ENCODE results near the gene GLB1L3. TPM values are rescaled to one million over a fixed set of nuclear protein-coding genes. Genes with fewer than 3 reads are reported as not detected.

Gene GLB1L3
- total RNA-seq, 4 donors from 2014 or later = 7.5 to 18.5 (median 8.9) TPM

DNA sequence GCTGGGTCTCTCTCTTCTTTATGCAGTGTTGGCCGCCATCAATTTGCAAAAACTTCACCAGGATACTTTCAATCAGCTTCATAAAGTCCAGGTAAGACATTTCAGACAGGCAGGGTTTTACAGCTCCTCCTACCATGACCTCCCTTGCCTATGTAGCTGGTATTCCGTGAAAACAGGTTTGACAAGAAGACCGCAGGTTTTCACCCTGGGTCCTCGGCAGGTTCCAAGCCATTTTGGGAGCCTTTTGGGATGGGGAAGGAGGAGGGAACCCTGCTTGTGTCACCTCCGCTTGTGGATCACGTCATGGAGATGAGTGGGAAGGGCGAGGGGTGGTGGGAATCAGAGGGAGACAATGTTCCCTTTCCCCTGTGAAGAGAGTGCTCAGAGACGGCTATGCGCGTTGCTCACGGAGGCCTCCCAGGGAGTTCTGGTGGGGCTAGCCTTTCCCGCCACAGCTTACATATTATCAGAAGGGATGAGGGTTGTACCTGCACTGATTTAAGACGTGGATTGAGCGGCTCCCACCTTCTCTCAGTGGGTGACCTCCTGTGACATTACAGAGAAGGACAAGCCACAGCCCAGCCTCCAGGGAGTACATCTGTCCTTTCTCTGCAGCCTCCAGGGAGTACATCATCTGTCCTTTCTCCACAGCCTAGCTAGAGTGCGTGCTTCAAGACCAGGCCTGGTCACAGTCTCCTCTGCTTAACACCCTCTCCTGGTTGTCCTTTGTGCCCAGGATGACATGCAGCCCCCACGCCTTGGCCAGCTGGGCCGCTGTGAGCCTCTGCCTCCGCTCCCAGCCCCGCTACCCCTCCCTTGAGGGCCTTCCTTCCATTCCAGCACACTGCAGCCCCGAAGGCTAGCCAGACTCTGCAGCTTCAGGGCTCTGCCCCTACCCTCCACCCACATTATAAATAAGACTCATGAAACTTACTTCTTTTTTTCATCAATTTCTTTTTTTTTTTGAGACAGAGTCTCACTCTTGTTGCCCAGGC lies 17.2 kb downstream of the GLB1L3 start:
- DNase-seq (ENCODE audit: low spot score in 2 of 2) = peak in 1 of 2 donors; percentile 49
- intact Hi-C loops (cut with DNase I; ENCODE audit: low total_unique reads) = no loop called here
- H3K4me3 ChIP-seq (ENCODE audit: low read depth, poor library complexity, severe bottlenecking) = no peak overlapping the region
- 75 to 81% methylated on average over 20 of the region's 20 CpGs for WGBS, 2 donors
- TF ChIP-seq, protein P1, sequence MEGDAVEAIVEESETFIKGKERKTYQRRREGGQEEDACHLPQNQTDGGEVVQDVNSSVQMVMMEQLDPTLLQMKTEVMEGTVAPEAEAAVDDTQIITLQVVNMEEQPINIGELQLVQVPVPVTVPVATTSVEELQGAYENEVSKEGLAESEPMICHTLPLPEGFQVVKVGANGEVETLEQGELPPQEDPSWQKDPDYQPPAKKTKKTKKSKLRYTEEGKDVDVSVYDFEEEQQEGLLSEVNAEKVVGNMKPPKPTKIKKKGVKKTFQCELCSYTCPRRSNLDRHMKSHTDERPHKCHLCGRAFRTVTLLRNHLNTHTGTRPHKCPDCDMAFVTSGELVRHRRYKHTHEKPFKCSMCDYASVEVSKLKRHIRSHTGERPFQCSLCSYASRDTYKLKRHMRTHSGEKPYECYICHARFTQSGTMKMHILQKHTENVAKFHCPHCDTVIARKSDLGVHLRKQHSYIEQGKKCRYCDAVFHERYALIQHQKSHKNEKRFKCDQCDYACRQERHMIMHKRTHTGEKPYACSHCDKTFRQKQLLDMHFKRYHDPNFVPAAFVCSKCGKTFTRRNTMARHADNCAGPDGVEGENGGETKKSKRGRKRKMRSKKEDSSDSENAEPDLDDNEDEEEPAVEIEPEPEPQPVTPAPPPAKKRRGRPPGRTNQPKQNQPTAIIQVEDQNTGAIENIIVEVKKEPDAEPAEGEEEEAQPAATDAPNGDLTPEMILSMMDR (IDR thresholded peaks at IDR 0.05) = no peak
- no peak for TF ChIP-seq POLR2A (IDR thresholded peaks at IDR 0.05)

DNA sequence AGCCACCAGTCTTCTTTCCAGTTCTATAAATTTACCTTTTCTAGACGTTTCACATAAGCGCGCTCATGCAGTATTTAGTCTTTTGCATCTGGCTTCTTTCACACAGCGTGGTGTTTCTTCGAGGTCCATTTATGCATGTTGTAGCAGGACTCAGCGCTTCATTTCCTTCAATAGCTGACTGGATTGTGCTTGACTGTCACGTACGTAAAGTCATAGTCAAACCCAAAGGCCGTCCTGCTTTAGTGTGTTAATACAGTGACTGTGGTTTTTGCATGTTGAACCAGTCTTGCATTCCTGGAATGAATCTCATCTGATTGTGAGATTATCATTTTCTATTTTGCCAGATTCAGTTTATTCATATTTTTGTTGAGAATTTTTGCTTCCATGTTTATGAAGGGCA lies 18.5 kb downstream of the GLB1L3 start:
- TF ChIP-seq POLR2A (IDR thresholded peaks at IDR 0.05) = no peak
- TF ChIP-seq, protein P1 (IDR thresholded peaks at IDR 0.05) = no peak
- no peak overlapping the region for H3K4me3 ChIP-seq (ENCODE audit: low read depth, poor library complexity, severe bottlenecking)
- WGBS, 2 donors = 89 to 91% methylated on average over 9 of the region's 9 CpGs
- no peak for DNase-seq (ENCODE audit: low spot score in 2 of 2)
- intact Hi-C loops (cut with DNase I; ENCODE audit: low total_unique reads) = no loop called here

DNA sequence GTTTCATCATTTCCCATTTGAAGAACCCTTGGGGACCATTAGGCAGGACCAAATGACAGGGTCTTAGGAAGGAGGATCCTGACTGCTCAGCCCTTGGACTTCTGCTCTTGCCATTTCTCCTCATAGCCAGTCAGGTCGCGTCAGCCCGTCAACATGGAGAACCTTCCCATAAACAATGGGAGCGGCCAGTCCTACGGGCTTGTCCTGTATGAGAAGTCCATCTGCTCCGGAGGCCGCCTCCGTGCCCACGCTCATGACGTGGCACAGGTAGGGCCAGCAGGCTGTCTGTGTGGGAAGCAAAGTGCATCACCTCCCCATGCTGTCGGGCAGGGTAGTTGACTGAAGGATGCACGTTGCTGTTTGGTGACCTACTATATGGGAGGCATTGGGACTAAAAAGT lies 36.0 kb downstream of the GLB1L3 start:
- H3K4me3 ChIP-seq (ENCODE audit: low read depth, poor library complexity, severe bottlenecking) = no peak overlapping the region
- TF ChIP-seq, protein P1 (IDR thresholded peaks at IDR 0.05) = no peak
- TF ChIP-seq POLR2A (IDR thresholded peaks at IDR 0.05) = no peak
- peak in 1 of 2 donors; percentile 77 for DNase-seq (ENCODE audit: low spot score in 2 of 2)
- 85 to 88% methylated on average over 12 of the region's 12 CpGs for WGBS, 2 donors
- intact Hi-C loops (cut with DNase I; ENCODE audit: low total_unique reads) = no loop called here

DNA sequence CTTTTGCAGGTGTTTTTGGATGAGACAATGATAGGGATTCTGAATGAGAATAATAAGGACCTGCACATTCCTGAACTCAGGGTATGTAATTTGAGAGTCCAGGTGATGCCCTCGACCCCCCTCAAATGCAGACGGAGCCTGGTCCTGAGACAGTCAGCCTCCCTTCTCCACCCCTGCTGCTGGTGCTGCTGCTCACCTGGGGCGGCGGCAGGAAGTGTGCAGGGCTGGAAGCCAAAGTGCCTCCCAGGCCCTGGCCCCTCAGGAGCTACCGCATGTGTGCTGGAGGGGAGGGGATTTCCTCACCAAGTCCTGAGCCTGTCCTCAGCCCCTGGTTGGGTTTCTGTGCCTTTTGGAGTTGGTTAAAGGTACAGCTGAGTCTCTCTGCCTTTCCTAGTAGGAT lies 36.6 kb downstream of the GLB1L3 start:
- no peak for TF ChIP-seq POLR2A (IDR thresholded peaks at IDR 0.05)
- TF ChIP-seq, protein P1 (IDR thresholded peaks at IDR 0.05) = no peak
- WGBS, 2 donors = 43 to 73% methylated on average over 4 to 5 of the region's 5 CpGs
- intact Hi-C loops (cut with DNase I; ENCODE audit: low total_unique reads) = no loop called here
- DNase-seq (ENCODE audit: low spot score in 2 of 2) = peak in 1 of 2 donors; percentile 70
- no peak overlapping the region for H3K4me3 ChIP-seq (ENCODE audit: low read depth, poor library complexity, severe bottlenecking)

DNA sequence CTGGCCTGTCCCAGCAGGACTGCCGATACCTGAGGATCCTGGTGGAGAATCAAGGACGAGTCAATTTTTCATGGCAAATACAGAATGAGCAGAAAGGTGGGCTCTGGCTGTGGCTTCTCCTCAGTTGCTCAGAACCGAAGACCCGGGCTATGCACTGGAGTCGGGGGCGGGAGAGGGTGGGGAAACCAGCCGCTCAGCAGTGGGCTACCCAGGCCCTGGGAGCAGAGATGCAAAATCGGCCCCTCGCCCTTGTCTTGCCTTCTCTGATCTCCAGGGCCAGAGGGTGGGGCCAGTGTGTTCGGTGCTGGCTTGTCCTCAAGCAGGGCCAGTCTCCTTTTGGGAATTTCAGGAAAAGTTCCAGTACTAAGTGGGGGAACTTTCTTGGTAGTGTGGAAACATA lies 37.2 kb downstream of the GLB1L3 start:
- intact Hi-C loops (cut with DNase I; ENCODE audit: low total_unique reads) = no loop called here
- peak in 1 of 2 donors; percentile 76 for DNase-seq (ENCODE audit: low spot score in 2 of 2)
- 84 to 91% methylated on average over 10 of the region's 10 CpGs for WGBS, 2 donors
- H3K4me3 ChIP-seq (ENCODE audit: low read depth, poor library complexity, severe bottlenecking) = no peak overlapping the region
- TF ChIP-seq, protein P1 (IDR thresholded peaks at IDR 0.05) = no peak
- no peak for TF ChIP-seq POLR2A (IDR thresholded peaks at IDR 0.05)

Measured in lower leg skin (tissue), 4 donors.